PC-9 (cell line): ENCODE data around the gene PAQR4. TPM values are rescaled to one million over a fixed set of nuclear protein-coding genes. Genes with fewer than 3 reads are reported as not detected.

ENCODE experiments used
- BruUV-seq: library from RNA; stranded (reverse); fragments of 400-500 nt; replicated peaks from 2 replicates; lab custom pipeline; 2021; lab: Mats Ljungman, UMichigan
- CTCF ChIA-PET: fragments of 300-600 bp; sonication (Branson Sonifier 250); formaldehyde crosslinking; loops from one replicate; lab custom pipeline; 2022; ENCODE audit warnings: antibody characterized with exemption; lab: Charles Lee
- POLR2A ChIA-PET: fragments of 300-600 bp; sonication (Branson Sonifier 250); formaldehyde crosslinking; loops from one replicate; lab custom pipeline; 2022; ENCODE audit warnings: antibody characterized with exemption; ENCODE audit not compliant: unreplicated experiment; lab: Charles Lee
- DNase-seq, 2 experiments: peaks; one replicate each; pipeline versions ENCODE4 v3.0.0 to v3.0.0-alpha.2; 2015 to 2022; ENCODE audit warnings: mixed read lengths in 1 of 2
- H2AFZ ChIP-seq: fragments of 200-600 bp; sonication (generic); 2 replicates; pipeline ENCODE4 v1.8.1; 2017; ENCODE audit warnings: antibody characterized with exemption
- H3F3A ChIP-seq: fragments of 200-600 bp; sonication (generic); 2 replicates; pipeline ENCODE4 v1.8.1; 2017; ENCODE audit warnings: antibody characterized with exemption, mild to moderate bottlenecking, low read depth; ENCODE audit not compliant: insufficient read depth
- H3K27ac ChIP-seq: fragments of 200-600 bp; sonication (generic); 2 replicates; pipeline ENCODE4 v1.6.1; 2016; ENCODE audit warnings: mixed run types
- H3K27me3 ChIP-seq: fragments of 200-600 bp; sonication (generic); 2 replicates; pipeline ENCODE4 v1.6.1; 2016; ENCODE audit warnings: low read depth, mixed run types; ENCODE audit not compliant: insufficient read depth
- H3K36me3 ChIP-seq: fragments of 200-600 bp; sonication (generic); 2 replicates; pipeline ENCODE4 v1.6.1; 2016; ENCODE audit warnings: low read depth, mixed run types
- H3K4me1 ChIP-seq: fragments of 200-600 bp; sonication (generic); replicated peaks from 2 replicates; pipeline ENCODE4 v1.6.1; 2016; ENCODE audit warnings: mixed run types; ENCODE audit not compliant: insufficient read depth
- H3K4me2 ChIP-seq: fragments of 200-600 bp; sonication (generic); 2 replicates; pipeline ENCODE4 v1.6.1; 2017; ENCODE audit warnings: mixed run types
- H3K4me3 ChIP-seq: fragments of 200-600 bp; sonication (generic); 2 replicates; pipeline ENCODE4 v1.6.1; 2016; ENCODE audit warnings: mixed run types
- H3K79me2 ChIP-seq: fragments of 200-600 bp; sonication (generic); 2 replicates; pipeline ENCODE4 v1.6.1; 2017; ENCODE audit warnings: low read depth, mixed run types
- H3K9me2 ChIP-seq: fragments of 200-600 bp; sonication (generic); 2 replicates; pipeline ENCODE4 v1.8.1; 2017; ENCODE audit warnings: mild to moderate bottlenecking; ENCODE audit not compliant: insufficient read depth
- H3K9me3 ChIP-seq: fragments of 200-600 bp; sonication (generic); 2 replicates; pipeline ENCODE4 v1.8.1; 2016; ENCODE audit warnings: low read depth; ENCODE audit not compliant: insufficient read depth
- H4K20me1 ChIP-seq: fragments of 200-600 bp; sonication (generic); 2 replicates; pipeline ENCODE4 v1.8.1; 2017; ENCODE audit not compliant: insufficient read depth
- EZH2 ChIP-seq: fragments of 200-600 bp; sonication (generic); IDR thresholded peaks from 2 replicates; pipeline ENCODE4 v1.8.0; 2017; ENCODE audit warnings: antibody characterized with exemption, low read depth
- intact Hi-C: fragments of 100-400 bp; cut with micrococcal nuclease; formaldehyde crosslinking; loops from one replicate; pipeline ENCODE4 v1.10.0; 2022; ENCODE audit not compliant: unreplicated experiment
- total RNA-seq: library from RNA; stranded (reverse); gene quantifications from 2 replicates; pipeline ENCODE4 v1.2.3, GENCODE V29; 2021
- TF ChIP-seq, protein P1 (sequence below): fragments of 200-600 bp; sonication (generic); conservative IDR thresholded peaks from 2 replicates; pipeline ENCODE4 v1.6.1; 2017; ENCODE audit warnings: mixed run types, antibody characterized with exemption, mild to moderate bottlenecking, moderate library complexity

PAQR4 gene
- total RNA-seq, 1 experiment from 2014 or later: 40.7 TPM

DNA sequence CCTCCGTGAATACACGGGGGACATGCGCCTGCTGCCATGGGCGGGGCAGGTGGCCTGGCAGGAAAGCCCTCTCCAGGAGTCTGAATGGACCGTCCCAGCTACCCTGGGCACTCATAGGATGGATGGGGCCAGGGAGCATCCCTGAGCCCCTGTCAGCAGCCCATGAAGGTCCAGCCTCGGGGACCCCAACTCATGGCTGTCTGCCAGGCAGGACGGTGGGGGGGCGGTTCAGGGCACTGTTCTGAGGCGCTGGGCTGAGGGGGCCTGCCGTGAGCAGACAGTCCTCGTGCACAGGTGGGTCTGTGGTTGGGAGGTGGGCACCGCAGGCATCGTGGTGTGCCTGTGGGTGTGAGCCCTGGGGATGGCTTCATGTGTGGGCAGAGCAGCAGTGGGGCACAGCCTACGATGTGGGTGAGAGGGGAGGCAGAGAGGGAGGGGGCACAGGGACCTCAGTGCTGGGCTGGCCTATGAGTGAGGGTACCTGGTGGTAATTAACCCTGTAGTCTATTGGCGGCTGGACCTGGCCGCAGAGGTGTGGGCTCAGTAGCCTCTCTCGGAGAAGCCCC lies 17.6 kb downstream of the PAQR4 start:
- CTCF ChIA-PET: no interaction called here
- no TSS peak for BruUV-seq
- H3K4me3 ChIP-seq: no peak overlapping the region

GRCh38 chr16:2987286-2987685 lies 18.1 kb downstream of the PAQR4 start:
- DNase-seq: no peak
- peaks cover 20% of the 10 kb centered on the region; the same call in 1 of the 2 replicates for H3K4me1 ChIP-seq
- no peaks in the 10 kb centered on the region for H3K79me2 ChIP-seq
- H4K20me1 ChIP-seq: no peaks in the 10 kb centered on the region
- TF ChIP-seq, protein P1, sequence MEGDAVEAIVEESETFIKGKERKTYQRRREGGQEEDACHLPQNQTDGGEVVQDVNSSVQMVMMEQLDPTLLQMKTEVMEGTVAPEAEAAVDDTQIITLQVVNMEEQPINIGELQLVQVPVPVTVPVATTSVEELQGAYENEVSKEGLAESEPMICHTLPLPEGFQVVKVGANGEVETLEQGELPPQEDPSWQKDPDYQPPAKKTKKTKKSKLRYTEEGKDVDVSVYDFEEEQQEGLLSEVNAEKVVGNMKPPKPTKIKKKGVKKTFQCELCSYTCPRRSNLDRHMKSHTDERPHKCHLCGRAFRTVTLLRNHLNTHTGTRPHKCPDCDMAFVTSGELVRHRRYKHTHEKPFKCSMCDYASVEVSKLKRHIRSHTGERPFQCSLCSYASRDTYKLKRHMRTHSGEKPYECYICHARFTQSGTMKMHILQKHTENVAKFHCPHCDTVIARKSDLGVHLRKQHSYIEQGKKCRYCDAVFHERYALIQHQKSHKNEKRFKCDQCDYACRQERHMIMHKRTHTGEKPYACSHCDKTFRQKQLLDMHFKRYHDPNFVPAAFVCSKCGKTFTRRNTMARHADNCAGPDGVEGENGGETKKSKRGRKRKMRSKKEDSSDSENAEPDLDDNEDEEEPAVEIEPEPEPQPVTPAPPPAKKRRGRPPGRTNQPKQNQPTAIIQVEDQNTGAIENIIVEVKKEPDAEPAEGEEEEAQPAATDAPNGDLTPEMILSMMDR: no peak
- no peak for TF ChIP-seq EZH2
- CTCF ChIA-PET: no interaction called here
- peaks cover 20% of the 10 kb centered on the region; the same call in 1 of the 2 replicates for H3F3A ChIP-seq
- H3K9me3 ChIP-seq: no peaks in the 10 kb centered on the region
- H3K27ac ChIP-seq: no peak overlapping the region
- BruUV-seq: no TSS peak
- intact Hi-C loops: no loop called here
- H3K9me2 ChIP-seq: no peaks in the 10 kb centered on the region
- H3K27me3 ChIP-seq: no peaks in the 10 kb centered on the region
- H3K4me3 ChIP-seq: no peak overlapping the region
- POLR2A ChIA-PET: no interaction called here
- no peak overlapping the region for H2AFZ ChIP-seq
- H3K36me3 ChIP-seq: no peaks in the 10 kb centered on the region
- no peak overlapping the region for H3K4me2 ChIP-seq

More for the DNA sequence above, 17.6 kb downstream of the PAQR4 start:
- POLR2A ChIA-PET: no interaction called here
- intact Hi-C loops: no loop called here
- DNase-seq: no peak
- Histone ChIP-seq H3K27ac (no peak overlapping the region), H3F3A (peaks cover 25% of the 10 kb centered on the region; the same call in 1 of the 2 replicates), H3K4me2 (no peak overlapping the region), H3K9me2 (no peaks in the 10 kb centered on the region), H4K20me1 (no peaks in the 10 kb centered on the region), H3K36me3 (no peaks in the 10 kb centered on the region), H3K79me2 (no peaks in the 10 kb centered on the region), H3K4me1 (peaks cover 20% of the 10 kb centered on the region; the same call in 1 of the 2 replicates), H3K9me3 (no peaks in the 10 kb centered on the region), H3K27me3 (no peaks in the 10 kb centered on the region), H2AFZ (no peak overlapping the region)
- TF ChIP-seq, protein P1: no peak
- TF ChIP-seq EZH2: no peak

DNA sequence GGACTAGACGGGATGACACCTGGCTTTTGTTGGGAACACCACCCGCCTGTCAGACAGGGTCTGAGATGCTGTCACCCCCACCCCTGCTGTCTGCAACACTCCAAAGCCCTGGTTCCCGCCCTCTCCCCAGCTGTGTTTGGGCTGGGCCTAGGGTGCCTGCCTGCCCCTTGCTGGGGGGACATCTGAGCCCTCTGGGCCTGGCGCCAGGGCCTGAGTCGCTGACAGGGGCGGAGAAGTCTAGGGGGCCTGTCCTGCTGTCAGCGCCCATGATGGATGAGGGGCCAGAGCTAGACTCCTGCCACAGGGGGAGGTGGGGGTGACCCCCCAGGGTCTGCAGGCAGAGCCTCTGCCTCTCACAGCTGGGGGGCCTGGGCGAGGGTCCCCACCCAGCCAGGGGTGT lies 18.7 kb downstream of the PAQR4 start:
- H3K79me2 ChIP-seq: no peaks in the 10 kb centered on the region
- no peak overlapping the region for H3K4me2 ChIP-seq
- TF ChIP-seq EZH2: no peak
- TF ChIP-seq, protein P1: no peak
- intact Hi-C loops: no loop called here
- peaks cover 17% of the 10 kb centered on the region; the same call in 1 of the 2 replicates for H3F3A ChIP-seq
- H3K36me3 ChIP-seq: no peaks in the 10 kb centered on the region
- DNase-seq: no peak
- H3K9me2 ChIP-seq: no peaks in the 10 kb centered on the region
- peaks cover 25% of the 10 kb centered on the region; the same call in 1 of the 2 replicates for H3K4me1 ChIP-seq
- no peaks in the 10 kb centered on the region for H4K20me1 ChIP-seq
- no peak overlapping the region for H2AFZ ChIP-seq
- H3K9me3 ChIP-seq: no peaks in the 10 kb centered on the region
- no peaks in the 10 kb centered on the region for H3K27me3 ChIP-seq
- H3K27ac ChIP-seq: no peak overlapping the region
- ChIA-PET CTCF (no interaction called here), POLR2A (no interaction called here)
- BruUV-seq: no TSS peak
- no peak overlapping the region for H3K4me3 ChIP-seq
